H1 (cell line): ENCODE measurements around the gene ZNF692. TPM values are rescaled to one million over a fixed set of nuclear protein-coding genes. Genes with fewer than 3 reads are reported as not detected.

Experiments used
- CTCF ChIA-PET: fragments of 300-600 bp; sonication (Branson Sonifier 250); formaldehyde crosslinking; loops from one replicate; lab custom pipeline; 2021; ENCODE audit not compliant: partially characterized antibody; lab: Charles Lee
- POLR2A ChIA-PET: fragments of 300-600 bp; sonication (Branson Sonifier 250); formaldehyde crosslinking; loops from one replicate; lab custom pipeline; 2021; ENCODE audit warnings: inconsistent platforms; ENCODE audit not compliant: partially characterized antibody; lab: Charles Lee
- DNase-seq, 2 experiments: peaks; one replicate each; pipeline versions ENCODE4 v3.0.0 to v3.0.0-alpha.2; 2010 to 2022; ENCODE audit warnings: low spot score in 2 of 2, low read depth in 1 of 2, mixed read lengths in 1 of 2
- FAIRE-seq: peaks from 2 replicates; lab custom pipeline; 2011; peaks lifted over from hg19 to GRCh38; lab: Jason Lieb, UNC
- H2AFZ ChIP-seq: 2 replicates; pipeline ENCODE4 v1.8.1; 2012; ENCODE audit warnings: low read length, inconsistent platforms
- H2AK5ac ChIP-seq: 2 replicates; pipeline ENCODE4 v1.6.1; 2013; ENCODE audit warnings: low read depth, low read length
- H2BK120ac ChIP-seq: replicated peaks from 2 replicates; pipeline ENCODE3; 2013; ENCODE audit warnings: low read depth, low read length, inconsistent platforms
- H2BK12ac ChIP-seq: 2 replicates; pipeline ENCODE4 v1.6.1; 2013; ENCODE audit warnings: low read depth, low read length
- H2BK15ac ChIP-seq: 2 replicates; pipeline ENCODE4 v1.6.1; 2013; ENCODE audit warnings: low read length
- H2BK20ac ChIP-seq: 2 replicates; pipeline ENCODE4 v1.6.1; 2013; ENCODE audit warnings: low read length
- H2BK5ac ChIP-seq: 2 replicates; pipeline ENCODE4 v1.6.1; 2013; ENCODE audit warnings: low read depth, low read length
- H3K14ac ChIP-seq: 2 replicates; pipeline ENCODE4 v1.6.1; 2013; ENCODE audit warnings: inconsistent platforms; ENCODE audit not compliant: insufficient read length
- H3K18ac ChIP-seq: 2 replicates; pipeline ENCODE4 v1.6.1; 2013; ENCODE audit warnings: low read length; ENCODE audit errors: extremely low read depth
- H3K23ac ChIP-seq: 2 replicates; pipeline ENCODE4 v1.6.1; 2013; ENCODE audit warnings: inconsistent platforms; ENCODE audit not compliant: insufficient read length
- H3K23me2 ChIP-seq: 2 replicates; pipeline ENCODE4 v1.6.1; 2013; ENCODE audit warnings: low read depth, low read length
- H3K27ac ChIP-seq: 2 replicates; pipeline ENCODE4 v1.6.1; 2011; ENCODE audit warnings: low read depth, low read length, inconsistent platforms
- H3K27me3 ChIP-seq, 4 experiments: replicated peaks in 1 of 4; 1 replicate in 1 of 4; 2 replicates in 3 of 4; pipeline versions ENCODE4 v1.6.1 to v1.8.1; 2011 to 2013; ENCODE audit warnings: low read length in 3 of 4, mild to moderate bottlenecking in 3 of 4, inconsistent platforms in 2 of 4, mixed read lengths in 2 of 4, moderate library complexity in 1 of 4; ENCODE audit not compliant: control insufficient read depth in 3 of 4, insufficient read depth in 3 of 4; ENCODE audit errors: extremely low read depth in 1 of 4
- H3K36me3 ChIP-seq, 4 experiments: 2 replicates each; pipeline versions ENCODE4 v1.6.1 to v1.8.1; 2011 to 2013; ENCODE audit warnings: mild to moderate bottlenecking in 4 of 4, low read length in 3 of 4, moderate library complexity in 2 of 4, control low read depth in 1 of 4, inconsistent platforms in 1 of 4; ENCODE audit not compliant: insufficient read depth in 4 of 4, control insufficient read depth in 2 of 4
- H3K4ac ChIP-seq: replicated peaks from 2 replicates; pipeline ENCODE3; 2013; ENCODE audit warnings: low read length, low read depth, mixed read lengths, inconsistent platforms; ENCODE audit not compliant: insufficient read length
- H3K4me1 ChIP-seq, 4 experiments: replicated peaks in 1 of 4; 1 replicate in 1 of 4; 2 replicates in 3 of 4; pipeline versions ENCODE4 v1.6.1 to v1.8.1; 2011 to 2013; ENCODE audit warnings: low read length in 3 of 4, inconsistent platforms in 2 of 4, mixed read lengths in 1 of 4; ENCODE audit not compliant: insufficient read depth in 4 of 4, control insufficient read depth in 3 of 4
- H3K4me2 ChIP-seq, 2 experiments: 2 replicates each; pipeline versions ENCODE4 v1.6.1 to v1.8.1; 2011 to 2013; ENCODE audit warnings: low read depth in 2 of 2, low read length in 2 of 2, control low read depth in 1 of 2, inconsistent platforms in 1 of 2, mild to moderate bottlenecking in 1 of 2; ENCODE audit not compliant: insufficient read depth in 1 of 2
- H3K4me3 ChIP-seq, 4 experiments: fragments of 200-600, 300-600 bp in 1 of 4; sonication (generic), shearing (Covaris generic), sonication (Bioruptor Twin) in 1 of 4; 2 replicates each; pipeline versions ENCODE4 v1.5.1 to v1.8.1; 2011 to 2016; ENCODE audit warnings: low read length in 4 of 4, low read depth in 3 of 4, control low read depth in 2 of 4, inconsistent platforms in 2 of 4, mild to moderate bottlenecking in 2 of 4, mixed read lengths in 1 of 4, moderate library complexity in 1 of 4; ENCODE audit not compliant: insufficient read depth in 2 of 4; ENCODE audit errors: extremely low read depth in 1 of 4
- H3K56ac ChIP-seq: replicated peaks from 2 replicates; pipeline ENCODE3; 2013; ENCODE audit warnings: low read depth, mild to moderate bottlenecking, mixed read lengths, low read length, inconsistent platforms; ENCODE audit not compliant: insufficient read length
- H3K79me1 ChIP-seq: 2 replicates; pipeline ENCODE4 v1.6.1; 2013; ENCODE audit warnings: low read depth, low read length, control low read depth
- H3K79me2 ChIP-seq, 2 experiments: 2 replicates each; pipeline versions ENCODE4 v1.6.1 to v1.8.1; 2012 to 2013; ENCODE audit warnings: low read length in 2 of 2, mild to moderate bottlenecking in 2 of 2, inconsistent platforms in 1 of 2; ENCODE audit not compliant: insufficient read depth in 2 of 2, control insufficient read depth in 1 of 2
- H3K9ac ChIP-seq, 4 experiments: replicated peaks in 1 of 4; 1 replicate in 1 of 4; 2 replicates in 3 of 4; pipeline versions ENCODE4 v1.6.1 to v1.8.1; 2011 to 2013; ENCODE audit warnings: low read depth in 3 of 4, low read length in 3 of 4, control low read depth in 2 of 4, mild to moderate bottlenecking in 2 of 4, moderate library complexity in 2 of 4, inconsistent platforms in 1 of 4; ENCODE audit errors: extremely low read depth in 1 of 4
- H3K9me3 ChIP-seq, 2 experiments: 2 replicates each; pipeline versions ENCODE4 v1.6.1 to v1.8.1; 2012 to 2013; ENCODE audit warnings: mild to moderate bottlenecking in 2 of 2, moderate library complexity in 2 of 2, control low read depth in 1 of 2, inconsistent platforms in 1 of 2, low read depth in 1 of 2, low read length in 1 of 2, mixed read lengths in 1 of 2; ENCODE audit not compliant: insufficient read depth in 2 of 2
- H4K20me1 ChIP-seq, 2 experiments: replicated peaks in 1 of 2; 2 replicates each; pipeline versions ENCODE3 to v1.8.1; 2011 to 2013; ENCODE audit warnings: inconsistent platforms in 2 of 2, low read length in 2 of 2, mild to moderate bottlenecking in 1 of 2; ENCODE audit not compliant: insufficient read depth in 2 of 2, control insufficient read depth in 1 of 2
- H4K5ac ChIP-seq: 2 replicates; pipeline ENCODE4 v1.6.1; 2013; ENCODE audit warnings: low read length, low read depth, mixed read lengths, inconsistent platforms; ENCODE audit not compliant: insufficient read length
- H4K8ac ChIP-seq: 2 replicates; pipeline ENCODE4 v1.8.0; 2013; ENCODE audit warnings: mild to moderate bottlenecking, moderate library complexity, low read length, inconsistent platforms; ENCODE audit not compliant: insufficient read depth; ENCODE audit errors: extremely low read depth
- H4K91ac ChIP-seq: replicated peaks from 2 replicates; pipeline ENCODE3; 2013; ENCODE audit warnings: low read length, mixed read lengths, inconsistent platforms; ENCODE audit not compliant: insufficient read length
- CEBPB ChIP-seq: IDR thresholded peaks from 2 replicates; pipeline ENCODE4 v1.6.1; 2012; ENCODE audit warnings: low read depth, low read length
- CHD2 ChIP-seq: IDR thresholded peaks from 2 replicates; pipeline ENCODE4 v1.6.1; 2012; ENCODE audit warnings: low read length, improper control_type of control experiment
- FOSL1 ChIP-seq: IDR thresholded peaks from 2 replicates; pipeline ENCODE4 v1.6.1; 2011; ENCODE audit warnings: mild to moderate bottlenecking, low read depth, low read length, moderate library complexity; ENCODE audit not compliant: insufficient read depth
- HDAC2 ChIP-seq, 2 experiments: fragments of 300-600 bp in 1 of 2; sonication (generic) in 1 of 2; IDR thresholded peaks; 2 replicates each; pipeline ENCODE4 v1.6.1; 2011 to 2012; ENCODE audit warnings: low read depth in 2 of 2, low read length in 2 of 2, mild to moderate bottlenecking in 2 of 2, moderate library complexity in 2 of 2, borderline replicate concordance in 1 of 2, inconsistent platforms in 1 of 2
- JUND ChIP-seq: IDR thresholded peaks from 2 replicates; pipeline ENCODE4 v1.6.1; 2011; ENCODE audit warnings: mild to moderate bottlenecking, improper control_type of control experiment, low read length
- RFX5 ChIP-seq: IDR thresholded peaks from 2 replicates; pipeline ENCODE4 v1.6.1; 2011; ENCODE audit warnings: low read depth, low read length, improper control_type of control experiment, borderline replicate concordance
- RXRA ChIP-seq: IDR thresholded peaks from 2 replicates; pipeline ENCODE4 v1.6.1; 2011; ENCODE audit warnings: low read depth, mild to moderate bottlenecking, low read length, moderate library complexity; ENCODE audit not compliant: insufficient read depth
- WGBS, 2 experiments: shearing (Covaris generic) in 1 of 2; methylation state at CpG; one replicate each; pipeline versions ENCODE4 v1.1.6 to v1.1.7; 2013 to 2015; ENCODE audit warnings: low lambda C conversion rate in 2 of 2, mixed read lengths in 2 of 2, inconsistent platforms in 1 of 2, low coverage in 1 of 2, missing lambda C conversion rate in 1 of 2; ENCODE audit not compliant: insufficient replicate concordance in 2 of 2, insufficient coverage in 1 of 2, insufficient read length in 1 of 2; ENCODE audit errors: extremely low coverage in 1 of 2, missing lambda C conversion rate in 1 of 2; 5-methylcytosine and 5-hydroxymethylcytosine counted together
- polyA plus RNA-seq, 7 experiments: library from polyadenylated mRNA; depleted of rRNA in 3 of 7; stranded (reverse) in 5 of 7; unstranded in 2 of 7; fragments of >200 nt in 5 of 7; fragments of 200-250 nt in 2 of 7; gene quantifications; 1 replicate in 5 of 7; 2 replicates in 1 of 7; 4 replicates in 1 of 7; pipeline versions ENCODE4 v1.2.1 to v1.2.3, GENCODE V29; 2011 to 2013; ENCODE audit warnings: missing spikeins in 2 of 7, mixed read lengths in 2 of 7
- total RNA-seq: library from RNA; stranded (reverse); fragmentation: NEBNext Ultra II Directional; extraction: Animal tissue kit (Norgen Biotek cat#: 25700); gene quantifications from 2 replicates; pipeline ENCODE4 v1.2.1, GENCODE V29; 2021

Gene ZNF692
- total and polyA plus RNA-seq, 2 of the 8 experiments (the other 6 are each of a cell fraction or from before 2014, with no cell fraction given) = 38.4 to 52.3 TPM

- Histone ChIP-seq H3K9me3 (no peaks in the 10 kb centered on the region), H2AK5ac (no peak overlapping the region), H2BK15ac (no peak overlapping the region), H2AFZ (no peak overlapping the region), H3K14ac (no peak overlapping the region), H3K27me3 (peaks cover 0 to 19% (median 11%) of the 10 kb centered on the region in 4 experiments; a peak in 5 of 7 replicates), H2BK5ac (no peak overlapping the region), H3K56ac (no peak overlapping the region), H3K4me2 (peak overlapping the region; percentile 80 to 93; a peak in 2 of 4 replicates), H3K23ac (no peak overlapping the region), H3K4me3 (no peak overlapping the region), H2BK120ac (no peak overlapping the region), H4K8ac (no peak overlapping the region), H3K79me2 (peaks cover 0 to 8% of the 10 kb centered on the region in 2 experiments; a peak in 1 of 4 replicates), H3K9ac (no peak overlapping the region), H4K5ac (no peak overlapping the region), H3K79me1 (no peaks in the 10 kb centered on the region), H4K91ac (no peak overlapping the region), H2BK12ac (no peak overlapping the region), H3K36me3 (peaks cover under 1 to 10% (median 8%) of the 10 kb centered on the region in 4 experiments; a peak in 5 of 8 replicates), H3K4me1 (peaks cover 3 to 18% (median 14%) of the 10 kb centered on the region in 4 experiments), H3K23me2 (peaks cover 26% of the 10 kb centered on the region), H3K27ac (no peak overlapping the region), H3K18ac (no peak overlapping the region), H4K20me1 (no peaks in the 10 kb centered on the region), H3K4ac (no peak overlapping the region), H2BK20ac (no peak overlapping the region)
- ChIA-PET POLR2A (interaction anchor here (1.7 to 5.9 kb wide), 6 partner anchors 14 to 46 kb away, joined by 4 to 46 read pairs (median 18); partner anchors contain the start of genes PGBD2, SH3BP5L and ZNF672), CTCF (interaction anchor here (0.7 to 5.0 kb wide), 9 partner anchors 10 to 54 kb away, joined by 3 to 58 read pairs (median 7); partner anchors contain the start of genes SH3BP5L and ZNF672)
- DNase-seq = no peak
- FAIRE-seq = no peak
- TF ChIP-seq CHD2 (no peak), RXRA (no peak), CEBPB (no peak), FOSL1 (no peak), JUND (no peak), HDAC2 (IDR thresholded peaks at IDR 0.05; ENCODE audit: borderline replicate concordance in 1 of 2, low read depth in 2 of 2, low read length in 2 of 2) (no peak), RFX5 (no peak)
- 89% methylated on average over 4 of the region's 4 CpGs; no CpG with 5 or more reads in 1 of the 2 experiments for WGBS, 2 experiments
Observed at GRCh38 chr1:248860007-248860406, 1.1 kb upstream of the ZNF692 start.
